PFSK-1 (cell line): Measurements from ENCODE around the gene METTL6.

Experiments
- FOXP2 ChIP-seq: optimal IDR thresholded peaks from 2 replicates; pipeline ENCODE3; 2011; ENCODE audit warnings: borderline replicate concordance, control low read depth, inconsistent platforms; ENCODE audit not compliant: insufficient read depth; ENCODE audit errors: extremely low read length, extremely low read depth
- POLR2AphosphoS5 ChIP-seq: IDR thresholded peaks from 2 replicates; pipeline ENCODE4 v1.6.1; 2012; ENCODE audit warnings: low read depth, mild to moderate bottlenecking, control low read depth, low read length, moderate library complexity
- REST ChIP-seq, 2 experiments: IDR thresholded peaks; 2 replicates each; pipeline versions ENCODE4 v1.6.1 to v1.8.0; 2011 to 2012; ENCODE audit warnings: low read depth in 2 of 2, low read length in 2 of 2, control low read depth in 1 of 2, inconsistent platforms in 1 of 2, mild to moderate bottlenecking in 1 of 2, moderate library complexity in 1 of 2; ENCODE audit not compliant: insufficient read depth in 1 of 2
- SIN3A ChIP-seq: IDR thresholded peaks from 2 replicates; pipeline ENCODE4 v1.6.1; 2012; ENCODE audit warnings: mild to moderate bottlenecking, low read length, moderate library complexity, borderline replicate concordance; ENCODE audit not compliant: insufficient read depth
- TAF1 ChIP-seq: IDR thresholded peaks from 2 replicates; pipeline ENCODE4 v1.6.1; 2012; ENCODE audit warnings: low read length, control low read depth, borderline replicate concordance; ENCODE audit not compliant: insufficient read depth

The METTL6 gene

GRCh38 chr3:15470849-15471248, 43.5 kb upstream of the METTL6 start:
- TF ChIP-seq TAF1 (no peak), REST (IDR thresholded peaks at IDR 0.05; ENCODE audit: insufficient read depth in 1 of 2, low read depth in 2 of 2, low read length in 2 of 2) (no peak), FOXP2 (no peak), SIN3A (no peak), POLR2AphosphoS5 (no peak)

GRCh38 chr3:15470261-15470660, 42.9 kb upstream of the METTL6 start:
- TF ChIP-seq REST (IDR thresholded peaks at IDR 0.05; ENCODE audit: insufficient read depth in 1 of 2, low read depth in 2 of 2, low read length in 2 of 2), result no peak

- TF ChIP-seq POLR2AphosphoS5, result no peak
- TF ChIP-seq FOXP2, result no peak
- no peak for TF ChIP-seq REST (IDR thresholded peaks at IDR 0.05; ENCODE audit: insufficient read depth in 1 of 2, low read depth in 2 of 2, low read length in 2 of 2)
- TF ChIP-seq SIN3A, result no peak
- no peak for TF ChIP-seq TAF1
These were observed 40.2 kb upstream of the METTL6 start for GRCh38 chr3:15467227-15468181.

GRCh38 chr3:15465876-15466585, 38.7 kb upstream of the METTL6 start:
- no peak for TF ChIP-seq FOXP2
- TF ChIP-seq REST (IDR thresholded peaks at IDR 0.05; ENCODE audit: insufficient read depth in 1 of 2, low read depth in 2 of 2, low read length in 2 of 2), result no peak
- TF ChIP-seq POLR2AphosphoS5, result no peak
- TF ChIP-seq TAF1, result no peak
- TF ChIP-seq SIN3A, result no peak
